Nephron progenitor cell (in vitro differentiated cells): ENCODE results near the gene SEC16A.

ENCODE experiments used
- DNase-seq: peaks from one replicate; pipeline ENCODE4 v3.0.0; 2021
- H3K27ac Mint-ChIP-seq: 2 replicates; pipeline ENCODE4 v1.8.0; 2021; ENCODE audit warnings: mild to moderate bottlenecking, moderate library complexity, mixed read lengths
- H3K27me3 Mint-ChIP-seq: 2 replicates; pipeline ENCODE4 v1.8.0; 2021; ENCODE audit warnings: mild to moderate bottlenecking, low read depth, mixed read lengths; ENCODE audit not compliant: poor library complexity
- H3K36me3 Mint-ChIP-seq: 2 replicates; pipeline ENCODE4 v1.8.0; 2021; ENCODE audit warnings: low read depth, mixed read lengths
- H3K4me1 Mint-ChIP-seq: 2 replicates; pipeline ENCODE4 v1.8.0; 2021; ENCODE audit warnings: mixed read lengths
- H3K4me3 Mint-ChIP-seq: 2 replicates; pipeline ENCODE4 v1.8.0; 2021; ENCODE audit warnings: mild to moderate bottlenecking, moderate library complexity, mixed read lengths
- H3K9me3 Mint-ChIP-seq: 2 replicates; pipeline ENCODE4 v1.8.0; 2021; ENCODE audit warnings: mild to moderate bottlenecking, moderate library complexity, mixed read lengths
- CTCF ChIP-seq: fragments of 200-600 bp; sonication (generic); IDR thresholded peaks from 2 replicates; pipeline ENCODE4 v1.5.0; 2021; ENCODE audit warnings: antibody characterized with exemption

Gene SEC16A

GRCh38 chr9:136441191-136441680 lies 41.6 kb downstream of the SEC16A start:
- H3K27ac Mint-ChIP-seq: no peak overlapping the region

DNA sequence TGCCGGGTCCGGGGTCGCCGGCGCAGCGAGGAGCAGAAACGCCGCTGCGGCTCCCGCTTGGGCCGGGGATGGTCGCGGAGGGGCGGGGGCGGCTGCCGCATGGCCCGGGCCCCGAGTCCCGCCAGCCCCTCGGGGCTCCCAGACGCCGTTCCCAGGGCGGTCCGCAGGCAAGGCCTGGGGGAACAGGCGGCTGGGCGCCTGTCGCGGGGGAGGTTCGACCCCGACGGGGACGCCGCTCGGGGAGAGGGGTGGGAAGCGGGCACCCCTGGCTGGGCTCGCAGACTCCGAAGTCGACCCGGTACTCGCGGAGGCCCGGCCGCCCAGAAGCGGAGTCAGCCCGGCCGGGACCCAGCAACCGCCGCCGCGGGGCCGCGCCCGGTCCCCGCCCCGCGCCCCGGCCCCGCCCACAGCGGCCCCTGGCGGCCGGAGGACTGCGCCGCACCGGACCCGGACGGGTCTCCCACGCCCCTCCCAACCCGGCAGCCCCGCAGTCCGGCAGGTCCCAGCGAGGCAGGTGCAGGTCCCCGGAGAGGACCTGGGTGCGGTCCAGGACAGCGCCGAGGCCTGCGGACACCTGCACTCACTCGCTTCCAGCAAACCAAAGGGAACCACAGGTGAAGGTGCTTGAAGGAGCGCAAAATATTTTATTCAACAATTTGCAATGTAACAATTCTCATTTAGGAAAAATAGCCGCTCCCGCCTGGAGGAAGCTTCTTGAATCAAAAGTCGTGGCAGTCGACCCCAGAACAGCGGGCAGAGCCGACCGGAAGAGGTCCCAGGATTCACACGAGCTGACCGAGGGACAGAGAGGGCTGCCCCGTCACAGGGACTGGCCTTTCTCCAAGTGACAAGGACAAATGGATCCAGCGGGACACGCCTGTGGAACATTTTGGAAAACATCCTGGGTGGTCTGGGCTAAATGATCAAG lies 43.1 kb downstream of the SEC16A start, which contains the start of gene INPP5E:
Gene INPP5E, minus strand, starts transcription at position 365 of the 928 bp plus-strand sequence. CDS start 426 bp downstream, outside the sequence.
- Mint-ChIP-seq H3K27ac (no peak within 1 kb of the TSS), H3K4me3 (peak within 1 kb of the TSS; percentile 87)
- peak; percentile 45 for TF ChIP-seq CTCF

More at GRCh38 chr9:136441191-136441680, 41.6 kb downstream of the SEC16A start:
- DNase-seq: no peak
- Mint-ChIP-seq H3K4me3 (peak overlapping the region; percentile 18), H3K27me3 (no peaks in the 10 kb centered on the region), H3K4me1 (peaks cover 28% of the 10 kb centered on the region), H3K36me3 (peaks cover 45% of the 10 kb centered on the region), H3K9me3 (no peaks in the 10 kb centered on the region)
- no peak for TF ChIP-seq CTCF

DNA sequence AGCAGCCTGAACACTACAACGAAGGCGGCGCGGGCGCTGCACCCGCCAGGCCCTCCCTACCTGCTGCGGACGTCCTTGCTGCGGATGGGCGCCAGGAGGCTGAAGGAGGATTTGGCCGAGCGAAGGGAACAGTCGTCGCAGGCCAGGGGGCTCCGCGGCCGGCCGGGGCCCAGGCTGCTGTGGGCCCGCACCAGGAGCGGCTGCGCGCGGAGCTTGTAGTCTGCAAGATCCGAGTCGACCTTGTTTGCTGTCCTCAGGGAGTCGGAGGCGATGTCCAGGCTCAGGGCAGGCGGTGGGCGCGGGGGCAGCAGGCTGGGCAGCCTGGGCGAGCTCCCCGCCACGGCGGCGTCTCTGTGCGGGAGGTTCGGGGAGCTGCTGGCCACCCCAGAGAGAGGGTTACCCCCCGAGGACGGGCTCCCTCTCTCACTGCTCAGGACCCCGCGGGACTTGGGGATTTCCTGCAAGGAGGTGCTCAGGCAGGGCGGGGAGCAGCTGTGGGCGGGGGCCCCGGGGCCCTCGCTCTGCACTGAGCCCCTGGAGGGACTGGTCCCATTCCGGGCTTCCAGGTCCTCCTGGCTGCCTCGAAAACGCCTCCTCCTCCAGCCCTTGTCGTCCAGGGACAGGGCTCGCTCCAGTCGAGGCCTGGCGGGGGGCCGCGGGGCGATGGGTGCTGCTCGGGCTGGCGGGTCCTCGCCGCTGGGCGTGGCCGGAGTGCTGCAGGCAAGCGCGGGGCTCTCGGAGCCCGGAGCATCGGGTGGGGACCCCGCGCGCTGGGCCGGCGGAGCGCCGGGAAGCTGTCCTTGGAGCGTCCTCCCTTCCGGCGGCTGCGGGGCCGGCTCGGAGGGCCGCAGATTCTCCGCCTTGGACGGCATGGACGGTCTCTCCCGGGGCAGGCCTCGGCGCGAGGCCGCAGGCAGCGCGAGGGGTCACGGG lies 44.0 kb downstream of the SEC16A start:
- Mint-ChIP-seq H3K4me3 (peak overlapping the region; percentile 87), H3K36me3 (peaks cover 41% of the 10 kb centered on the region), H3K4me1 (peaks cover 35% of the 10 kb centered on the region), H3K27ac (no peak overlapping the region), H3K9me3 (no peaks in the 10 kb centered on the region), H3K27me3 (no peaks in the 10 kb centered on the region)
- TF ChIP-seq CTCF: no peak
- peak; percentile 56 for DNase-seq

More for the DNA sequence above, 43.1 kb downstream of the SEC16A start, which contains the start of gene INPP5E:
- Mint-ChIP-seq H3K9me3 (no peaks in the 10 kb centered on the region), H3K4me1 (peaks cover 35% of the 10 kb centered on the region), H3K36me3 (peaks cover 47% of the 10 kb centered on the region), H3K27me3 (no peaks in the 10 kb centered on the region)
- DNase-seq: peak; percentile 94

DNA sequence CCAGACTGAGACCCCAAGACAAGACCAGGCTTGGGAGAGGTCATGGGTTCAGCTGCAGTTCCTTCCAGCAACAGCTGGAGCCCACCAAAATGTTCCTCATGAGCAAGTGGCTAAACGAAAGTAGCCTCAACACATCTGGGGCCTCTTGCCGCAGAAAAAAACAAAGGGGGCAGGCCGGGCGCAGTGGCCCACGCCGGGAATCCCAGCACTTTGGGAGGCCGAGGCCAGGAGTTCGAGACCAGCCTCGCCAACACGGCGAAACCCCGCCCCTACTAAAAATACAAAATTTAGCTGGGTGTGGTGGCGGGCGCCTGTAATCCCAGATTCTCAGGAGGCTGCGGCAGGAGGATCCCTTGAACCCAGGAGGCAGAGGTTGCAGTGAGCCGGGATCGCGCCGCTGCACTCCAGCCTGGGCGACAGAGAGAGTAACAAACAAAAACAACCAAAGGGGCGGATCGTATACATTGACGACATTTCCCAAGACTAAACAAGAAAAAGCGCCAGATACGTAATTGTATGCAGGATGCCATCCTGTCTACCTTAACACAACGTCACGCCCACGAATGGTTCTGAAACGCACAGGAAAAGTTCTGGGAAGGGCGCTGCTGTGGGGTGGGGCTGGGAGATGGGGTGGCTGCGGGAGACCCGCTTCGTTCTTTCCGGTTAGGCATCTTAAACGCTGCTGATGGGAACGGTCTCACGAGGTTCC lies 44.8 kb downstream of the SEC16A start:
- H3K4me3 Mint-ChIP-seq: peak overlapping the region; percentile 87
- no peaks in the 10 kb centered on the region for H3K27me3 Mint-ChIP-seq
- no peak for DNase-seq
- peaks cover 35% of the 10 kb centered on the region for H3K4me1 Mint-ChIP-seq
- peaks cover 32% of the 10 kb centered on the region for H3K36me3 Mint-ChIP-seq
- H3K27ac Mint-ChIP-seq: no peak overlapping the region
- no peak for TF ChIP-seq CTCF
- no peaks in the 10 kb centered on the region for H3K9me3 Mint-ChIP-seq

DNA sequence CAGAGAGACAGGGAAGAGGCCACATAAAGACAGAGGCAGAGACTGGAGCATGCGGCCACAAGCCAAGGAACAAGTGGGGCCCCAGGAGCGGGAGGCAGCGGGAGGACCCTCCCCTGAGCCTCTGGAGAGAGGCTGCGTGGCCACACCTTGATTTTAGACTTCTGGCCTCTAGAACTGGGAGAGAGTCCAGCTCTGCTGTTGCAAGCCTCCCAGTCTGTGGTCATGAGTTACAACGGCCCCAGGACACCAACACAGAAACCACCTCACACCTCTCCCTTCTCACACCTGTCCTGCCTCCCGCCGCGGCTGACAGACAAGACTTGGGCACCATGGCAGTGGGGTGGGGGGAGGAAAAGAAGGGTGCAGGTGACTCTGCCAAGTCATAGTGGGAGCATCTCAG lies 45.4 kb downstream of the SEC16A start:
- H3K4me1 Mint-ChIP-seq: peaks cover 35% of the 10 kb centered on the region

More for the DNA sequence above, 45.4 kb downstream of the SEC16A start:
- DNase-seq: no peak
- Mint-ChIP-seq H3K27me3 (no peaks in the 10 kb centered on the region), H3K27ac (peak overlapping the region; percentile 43), H3K36me3 (peaks cover 29% of the 10 kb centered on the region), H3K4me3 (peak overlapping the region; percentile 87), H3K9me3 (no peaks in the 10 kb centered on the region)
- no peak for TF ChIP-seq CTCF
